HG03097 (cell line): ENCODE measurements around the gene MGAM2.

Experiments used
- ATAC-seq: cut with Tn5 transposase; IDR thresholded peaks from one replicate; pipeline ENCODE4 v1.9.1; 2021; ENCODE audit not compliant: unreplicated experiment, low FRiP score

Gene MGAM2

DNA sequence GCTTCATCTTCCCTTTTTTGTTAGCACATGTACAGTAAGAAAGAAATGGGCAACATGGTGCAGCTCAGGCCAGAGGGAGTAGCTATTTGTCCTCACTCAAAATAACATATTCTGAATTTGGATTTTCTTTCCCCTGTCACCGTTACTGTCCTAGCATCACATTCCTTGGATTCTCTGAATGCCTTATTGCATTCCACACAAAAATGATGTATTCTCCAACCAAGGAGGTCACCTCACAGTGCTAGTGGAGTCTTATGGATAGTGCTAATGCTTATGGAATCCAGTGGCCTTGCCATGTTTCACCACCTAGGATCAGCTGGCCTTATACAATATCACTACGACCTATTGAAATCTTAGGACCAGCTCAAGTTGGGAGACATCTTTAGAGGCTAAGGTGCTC lies 139.2 kb downstream of the MGAM2 start:
- no peak for ATAC-seq

DNA sequence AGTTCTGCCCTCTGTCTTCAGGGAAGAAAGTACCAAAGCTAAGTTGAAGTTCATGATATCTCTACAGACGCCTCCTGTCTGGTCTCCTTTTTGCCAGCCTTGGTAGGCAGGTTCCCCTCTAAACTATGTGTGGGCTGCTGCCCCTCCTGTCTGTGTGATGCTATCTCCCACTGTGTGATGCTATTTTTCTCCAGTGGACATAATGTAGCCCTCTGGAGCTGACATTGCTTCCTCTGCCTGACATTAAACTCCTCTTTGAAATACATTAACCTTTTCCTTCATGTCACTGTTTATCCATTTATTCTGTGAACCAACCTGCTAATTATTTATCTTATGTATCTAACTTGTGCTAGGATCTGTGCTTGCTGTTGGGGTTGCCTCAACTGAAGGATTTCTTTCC lies 146.4 kb downstream of the MGAM2 start, which contains the start of gene PRSS58:
PRSS58 (minus strand) TSS at position 101 of the 400 bp plus-strand sequence. CDS start 351 bp downstream, outside the sequence.
- ATAC-seq: no peak

DNA sequence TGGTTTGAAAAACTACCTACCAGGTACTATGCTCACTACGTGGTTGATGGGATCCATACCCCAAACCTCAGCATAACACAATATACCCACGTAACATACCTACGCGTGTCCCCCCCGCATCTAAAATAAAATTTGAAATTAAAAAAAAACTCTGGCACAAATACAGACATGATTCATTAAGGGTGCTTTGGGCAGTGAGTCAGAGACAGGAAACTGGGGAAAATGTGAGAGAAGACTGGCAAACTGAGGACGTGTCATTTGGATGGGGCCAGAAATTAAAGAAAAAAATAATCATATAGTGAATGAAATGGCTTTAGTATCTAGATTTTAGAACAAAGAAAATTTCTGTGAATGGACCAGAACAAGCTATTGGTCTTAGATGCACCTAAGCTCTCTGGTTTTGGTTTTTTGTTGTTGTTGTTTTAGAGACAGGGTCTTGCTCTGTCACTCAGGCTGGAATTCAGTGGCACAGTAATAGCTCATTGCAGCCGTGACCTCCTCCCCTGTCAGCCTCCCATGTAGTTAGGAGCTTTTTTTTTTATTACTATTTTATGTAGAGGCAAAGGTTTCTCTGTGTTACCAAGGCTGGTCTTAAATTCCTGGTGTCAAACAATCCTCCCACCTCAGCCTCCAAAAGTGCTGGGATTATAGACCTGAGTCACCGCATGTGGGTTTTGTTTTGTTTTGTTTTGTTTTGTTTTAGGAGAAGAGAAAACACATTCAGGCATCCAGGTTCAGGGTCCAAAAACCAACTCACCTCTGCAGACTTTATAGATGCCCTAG lies 152.3 kb downstream of the MGAM2 start:
- no peak for ATAC-seq
